UCSD-AML1 (cell line): Measurements from ENCODE around the gene GABRG3.

Experiments
- DNase-seq: peaks from one replicate; lab custom pipeline; 2025; ENCODE audit not compliant: unreplicated experiment; lab: John Stamatoyannopoulos, UW

GABRG3 gene

DNA sequence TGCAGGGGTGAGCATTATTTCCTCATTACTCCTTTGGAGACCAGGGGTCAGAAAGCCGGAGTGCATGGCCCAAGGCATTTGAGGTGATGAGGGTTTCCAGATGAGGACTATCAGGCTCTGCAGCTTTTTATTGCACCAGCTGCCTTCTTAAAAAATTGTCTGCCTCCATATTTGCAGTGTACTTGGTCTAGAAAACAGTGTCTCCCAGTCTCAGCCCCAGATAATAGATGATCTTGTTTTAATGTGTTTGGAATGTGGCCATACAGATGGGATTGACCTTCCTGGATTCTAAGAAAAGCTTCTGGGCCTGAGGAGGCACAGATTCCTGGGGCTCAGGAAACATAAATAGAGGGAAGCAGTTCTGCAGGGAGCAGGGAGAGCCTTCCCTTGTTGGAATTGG, 123.3 kb downstream of the GABRG3 start:
- no peak for DNase-seq

DNA sequence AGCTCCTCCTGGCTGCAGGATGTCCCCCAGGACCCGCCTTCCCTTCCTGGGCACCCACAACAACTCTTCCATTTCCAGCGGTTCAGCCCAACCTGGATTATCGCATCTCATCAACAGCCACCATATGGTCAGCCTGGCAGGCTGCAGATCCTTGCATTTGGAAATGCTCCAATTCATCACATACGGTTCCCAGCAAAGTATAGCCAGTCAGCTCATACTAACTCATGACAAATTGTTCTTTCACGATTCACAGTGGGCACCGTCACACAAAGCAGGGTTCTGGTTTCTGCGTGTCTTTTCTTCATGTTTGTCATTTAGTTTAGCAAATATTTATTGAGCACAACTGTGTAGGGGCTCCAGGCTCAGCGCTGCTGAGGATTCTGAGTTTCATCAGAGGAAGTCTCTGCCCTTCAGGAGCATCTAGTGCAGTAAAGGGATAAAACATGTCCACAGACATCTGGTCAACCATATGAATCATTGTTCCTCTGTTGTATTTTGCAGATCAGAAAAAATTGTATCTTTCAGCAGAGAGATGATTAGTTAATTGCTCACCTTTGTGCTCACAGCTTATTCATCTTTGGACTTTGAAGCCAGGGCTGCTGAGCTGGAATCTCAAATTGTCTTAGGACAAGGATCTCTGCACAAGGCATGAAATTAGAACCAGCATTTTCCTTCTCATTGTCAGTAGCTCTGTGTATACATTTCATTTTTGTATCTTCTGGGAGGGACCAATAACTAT, 125.1 kb downstream of the GABRG3 start:
- no peak for DNase-seq

DNA sequence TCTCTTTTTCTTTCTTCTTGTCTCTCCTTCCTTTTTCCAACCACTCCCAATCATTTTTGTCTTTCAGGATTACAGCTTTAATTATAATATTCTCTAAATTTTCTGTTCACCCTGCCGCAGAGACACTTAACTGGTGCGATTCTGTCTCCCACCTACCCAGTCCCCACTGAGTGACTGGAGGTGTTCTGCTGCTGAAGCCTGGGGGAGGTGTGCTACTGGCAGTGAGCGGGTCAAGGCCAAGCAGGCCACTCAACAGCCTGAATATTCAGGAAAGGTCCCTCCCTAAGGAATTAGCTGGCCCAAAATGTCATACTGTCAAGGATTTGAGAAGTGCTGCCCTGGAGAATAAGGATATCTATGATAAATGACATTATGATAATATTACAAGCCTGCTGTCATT, 126.5 kb downstream of the GABRG3 start:
- DNase-seq: no peak

DNA sequence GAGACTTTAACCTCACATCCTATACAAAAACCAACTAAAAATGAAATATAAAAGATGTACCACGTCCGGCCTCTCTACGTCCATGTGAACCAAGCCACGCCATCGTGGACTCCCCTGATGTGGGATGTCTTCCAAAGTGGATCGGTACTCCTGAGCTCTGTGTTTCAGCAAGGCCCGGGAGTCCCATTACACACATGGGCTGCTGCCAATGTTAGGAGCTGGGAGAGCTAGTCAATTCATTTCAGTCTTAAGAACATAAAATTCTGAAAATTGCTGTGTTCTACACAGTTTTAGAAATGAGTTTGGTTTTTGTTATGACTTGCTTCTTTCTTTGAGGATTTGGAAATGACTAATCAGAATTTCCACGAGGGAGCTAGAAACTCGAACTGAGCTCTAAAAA, 131.0 kb downstream of the GABRG3 start:
- no peak for DNase-seq

DNA sequence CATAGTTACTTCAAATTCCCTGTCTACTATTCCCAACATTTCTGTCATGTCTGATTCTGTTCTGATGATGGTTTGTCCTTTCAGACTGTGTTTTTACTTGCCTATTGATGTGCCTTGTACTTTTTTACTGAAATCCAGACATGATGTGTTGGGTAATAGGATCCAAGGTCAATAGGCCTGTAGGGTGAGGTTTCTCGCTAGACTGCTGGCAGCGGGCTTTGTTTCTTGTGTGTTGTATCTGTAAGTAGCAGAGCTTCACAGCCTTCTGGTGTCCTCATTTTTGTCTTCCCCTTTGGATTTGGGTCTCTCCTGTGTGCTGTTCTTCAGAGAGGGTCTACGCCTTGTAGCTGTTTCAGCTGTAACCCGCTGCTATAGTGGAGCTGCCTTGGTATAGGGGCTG, 140.3 kb downstream of the GABRG3 start:
- DNase-seq: no peak

DNA sequence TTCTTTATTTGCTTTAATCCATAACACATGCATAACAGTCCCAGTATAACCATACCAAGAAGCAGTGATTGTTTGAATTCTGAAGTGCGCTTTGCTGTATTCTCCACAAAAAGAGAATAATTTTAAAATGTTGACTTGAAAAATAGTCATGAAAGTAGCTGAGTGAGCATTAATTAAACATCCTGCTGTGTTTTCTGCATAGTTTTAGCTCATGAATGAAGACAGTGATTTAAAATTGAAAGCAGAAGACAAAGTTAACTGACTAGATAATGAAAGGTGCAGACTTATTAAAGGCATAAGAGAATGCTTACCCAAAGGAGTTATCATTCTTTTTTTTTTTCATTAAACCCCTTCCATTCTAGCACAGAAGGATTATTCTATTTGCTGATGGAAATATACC, 143.5 kb downstream of the GABRG3 start:
- DNase-seq: no peak

DNA sequence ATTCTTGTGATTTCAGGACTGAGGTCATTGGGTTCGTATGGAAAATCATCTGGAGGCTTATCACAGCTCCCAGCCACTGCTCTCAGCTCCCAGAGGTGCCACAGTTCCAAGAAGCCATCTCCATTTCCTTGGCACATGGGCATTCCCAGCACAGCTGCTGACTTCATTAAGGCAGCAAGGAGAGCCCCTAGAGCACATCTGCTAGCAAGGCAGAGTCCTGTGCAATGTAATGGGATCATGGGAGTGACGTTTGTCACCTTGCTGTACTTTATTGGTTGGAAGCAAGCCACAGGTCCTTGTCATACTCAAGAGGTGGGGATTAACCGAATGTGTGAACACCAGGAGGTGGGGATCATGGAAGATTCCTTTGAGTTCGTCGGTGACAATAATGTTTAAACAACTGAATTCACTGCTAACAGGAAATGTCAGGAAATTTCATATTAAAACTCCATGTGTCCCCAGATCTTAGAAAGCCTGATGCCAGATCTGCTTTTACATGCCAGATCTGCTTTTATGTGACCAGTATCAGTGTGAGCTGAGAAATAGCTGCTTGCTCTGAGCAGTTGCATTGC, 148.8 kb downstream of the GABRG3 start:
- no peak for DNase-seq

DNA sequence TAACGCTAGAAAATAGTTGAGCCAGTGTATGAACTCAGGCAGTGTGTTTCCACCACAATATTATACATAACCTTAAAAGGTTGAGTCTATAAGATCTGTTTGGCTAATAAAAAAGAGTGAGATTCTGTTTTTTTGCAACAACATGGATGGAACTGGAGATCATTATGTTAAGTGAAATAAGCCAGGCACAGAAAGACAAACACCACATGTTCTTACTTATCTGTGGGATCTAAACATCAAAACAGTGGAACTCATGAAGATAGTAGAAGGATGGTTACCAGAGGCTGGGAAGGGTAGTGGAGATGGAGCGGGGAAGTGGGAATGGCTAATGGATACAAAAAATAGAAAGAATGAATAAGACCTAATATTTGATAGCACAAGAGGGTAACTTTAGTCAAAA, 150.7 kb downstream of the GABRG3 start:
- DNase-seq: no peak

DNA sequence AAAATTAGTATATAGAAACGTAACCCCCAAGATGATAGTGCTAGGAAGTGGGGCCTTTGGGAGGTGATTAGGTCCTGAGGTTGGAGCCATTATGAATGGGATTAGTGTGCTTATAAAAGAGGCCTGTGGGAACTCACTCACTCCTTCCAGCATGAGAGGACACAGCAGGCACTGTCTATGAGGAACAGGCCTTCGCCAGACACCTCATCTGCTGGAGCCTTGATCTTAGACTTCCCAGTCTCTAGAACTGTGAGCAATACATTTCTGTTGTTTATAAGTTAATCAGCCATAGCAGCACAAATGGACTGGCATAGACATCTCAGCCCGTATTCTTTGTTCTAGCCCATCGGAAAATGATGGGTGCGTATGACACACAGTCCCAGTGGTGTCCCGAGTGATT, 152.3 kb downstream of the GABRG3 start:
- no peak for DNase-seq

DNA sequence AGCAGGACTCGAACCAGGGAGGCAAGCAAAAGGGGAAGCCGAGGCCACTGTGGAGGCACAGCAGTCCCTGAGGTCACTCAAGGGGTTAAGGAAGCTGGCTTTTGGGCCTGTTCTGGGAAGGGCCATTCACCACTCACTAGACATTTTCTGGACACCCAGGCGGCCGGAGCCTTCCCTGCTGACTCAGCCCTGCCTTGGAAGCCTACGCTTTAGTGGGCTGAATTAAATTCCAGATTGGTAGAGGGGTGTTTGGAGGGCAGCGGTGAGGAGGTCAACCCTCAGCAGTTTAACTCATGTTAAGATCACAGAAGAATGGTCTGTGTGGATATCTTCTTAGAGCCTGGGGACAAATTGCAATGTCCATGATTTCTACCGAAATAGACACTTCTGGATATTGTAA, 152.8 kb downstream of the GABRG3 start:
- DNase-seq: no peak

DNA sequence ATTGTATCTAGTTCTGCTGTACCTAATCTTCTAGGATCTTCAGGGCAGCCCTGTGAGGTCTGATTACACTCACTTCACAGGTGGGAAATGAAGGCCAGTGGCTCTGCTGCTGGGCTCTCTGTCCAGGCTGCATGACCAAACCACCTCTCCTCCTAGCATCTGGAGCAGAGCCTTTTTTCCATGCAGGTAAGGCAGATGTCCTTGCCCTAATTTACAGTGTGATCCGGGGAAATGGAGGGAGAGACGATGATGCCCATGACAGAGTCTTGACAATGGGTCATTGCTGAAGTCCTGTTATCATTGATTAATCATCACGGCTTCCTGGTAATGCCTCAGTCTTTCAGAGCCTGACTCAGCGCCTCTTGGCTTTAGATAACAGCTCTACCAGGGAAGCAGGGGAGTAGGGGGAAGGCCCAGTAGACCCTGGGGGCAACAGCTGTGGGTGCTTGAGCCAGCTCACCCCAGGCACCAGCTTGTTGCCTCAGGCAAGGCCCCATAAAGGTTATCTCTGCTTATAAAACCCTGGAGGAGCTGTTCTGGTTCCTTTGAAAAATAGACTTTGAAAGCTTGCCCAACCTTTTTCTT, 153.4 kb downstream of the GABRG3 start:
- DNase-seq: no peak

DNA sequence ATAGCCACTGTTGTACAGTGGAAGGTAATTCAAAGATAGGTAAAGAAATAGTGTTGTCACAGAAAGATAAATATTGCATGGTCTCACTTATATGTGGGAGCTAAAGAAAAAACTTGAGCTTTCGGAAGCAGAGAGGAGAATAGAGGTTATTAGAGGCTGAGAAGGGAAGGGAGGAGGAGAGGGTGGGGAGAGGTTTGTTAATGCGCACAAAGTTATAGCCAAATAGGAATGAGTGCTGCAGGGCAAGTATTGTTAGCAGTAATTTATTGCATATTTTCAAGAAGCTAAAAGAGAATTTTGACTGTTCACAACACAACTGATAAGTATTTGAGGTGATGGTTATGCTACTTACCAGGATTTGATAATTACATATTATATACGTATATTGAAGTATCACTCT, 154.2 kb downstream of the GABRG3 start:
- DNase-seq: no peak

DNA sequence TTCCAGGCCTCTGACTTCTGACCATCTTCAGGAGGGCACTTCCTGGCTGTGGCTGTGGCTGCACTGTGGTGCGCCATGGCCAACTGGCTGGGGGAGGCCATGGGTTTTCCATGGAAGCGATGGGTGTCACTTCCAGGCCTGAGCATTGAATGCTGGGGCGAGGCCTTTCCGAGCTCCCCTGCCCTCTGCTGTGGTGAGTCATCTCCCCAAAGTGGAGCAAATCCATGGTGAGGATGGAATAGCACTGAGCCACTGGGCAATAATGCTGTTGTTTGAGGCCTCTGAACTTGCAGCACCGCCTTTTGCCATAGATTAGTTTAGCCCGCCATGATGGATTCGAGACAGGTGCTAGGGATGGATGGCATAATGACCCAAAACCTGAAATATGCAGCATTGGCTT, 155.5 kb downstream of the GABRG3 start:
- no peak for DNase-seq

DNA sequence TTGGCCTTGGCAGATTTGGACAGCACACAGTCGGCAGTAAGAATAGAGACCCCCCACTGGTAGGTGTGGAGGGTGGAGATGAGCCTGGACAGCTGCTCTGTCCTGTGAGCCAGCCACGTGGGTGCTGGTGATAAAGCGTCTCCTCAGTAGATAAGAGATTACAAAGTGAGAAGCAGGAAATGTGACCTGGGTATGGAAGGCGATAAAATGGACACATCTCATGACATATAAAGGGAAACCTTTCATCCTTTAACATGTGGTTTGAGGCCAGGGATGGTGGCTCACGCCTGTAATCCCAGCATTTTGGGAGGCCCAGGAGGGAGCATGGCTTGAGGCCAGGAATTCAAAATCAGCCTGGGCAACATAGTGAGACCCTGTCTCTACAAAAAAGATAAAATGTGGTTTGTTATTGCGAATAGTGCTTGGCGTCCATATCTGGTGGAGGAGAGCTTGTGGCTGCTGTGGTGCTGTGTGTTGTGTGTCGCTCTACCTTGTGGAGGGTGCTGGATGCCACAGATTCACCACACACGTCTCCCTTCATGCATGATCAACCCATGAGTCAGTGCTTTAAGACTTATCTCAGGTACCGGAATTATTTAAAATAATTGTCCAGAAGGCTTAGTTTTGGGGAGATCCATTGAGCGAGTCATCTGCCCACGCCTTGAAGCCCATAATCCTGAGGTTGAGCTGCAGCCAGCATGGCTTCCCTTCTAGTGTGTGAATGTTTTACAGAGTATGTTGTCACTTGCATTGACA, 157.0 kb downstream of the GABRG3 start:
- no peak for DNase-seq

DNA sequence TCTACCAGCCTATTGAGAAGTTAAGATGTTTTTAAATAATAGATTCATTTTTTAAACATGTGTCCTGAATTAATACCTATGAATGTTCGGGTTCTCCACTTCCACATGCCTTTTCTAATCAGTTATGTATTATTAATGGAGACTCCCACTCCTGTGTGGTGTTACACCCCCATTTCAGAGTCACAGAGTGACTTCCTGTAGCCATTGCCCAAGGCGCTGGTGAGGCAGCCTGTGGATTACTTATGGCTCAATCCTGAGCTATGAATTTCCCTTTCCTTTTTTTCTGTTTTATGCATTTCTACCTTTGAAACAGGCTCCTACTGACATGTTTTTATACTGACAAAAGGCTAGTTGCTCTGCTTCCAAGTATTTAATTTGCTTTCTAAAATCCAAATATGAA, 162.3 kb downstream of the GABRG3 start:
- no peak for DNase-seq

DNA sequence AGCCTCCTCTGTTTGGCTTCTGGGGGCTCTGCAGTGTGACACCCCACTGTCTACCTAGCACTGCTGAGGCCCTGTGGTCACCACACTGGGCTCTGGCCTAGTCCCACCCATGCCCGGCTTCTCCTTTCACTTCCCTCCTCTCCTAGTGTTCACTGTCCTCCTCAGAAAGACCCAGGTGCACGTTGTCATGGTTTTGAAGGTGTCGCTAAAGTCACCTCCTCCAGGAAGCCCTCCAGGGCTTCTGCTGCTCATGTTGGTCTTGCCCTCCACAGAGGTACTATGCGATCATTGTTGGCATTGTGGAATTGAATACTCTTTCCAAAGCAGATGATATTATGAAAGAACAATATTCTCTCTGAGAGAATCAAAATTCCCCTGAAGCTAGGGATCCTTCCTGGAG, 163.5 kb downstream of the GABRG3 start:
- no peak for DNase-seq

DNA sequence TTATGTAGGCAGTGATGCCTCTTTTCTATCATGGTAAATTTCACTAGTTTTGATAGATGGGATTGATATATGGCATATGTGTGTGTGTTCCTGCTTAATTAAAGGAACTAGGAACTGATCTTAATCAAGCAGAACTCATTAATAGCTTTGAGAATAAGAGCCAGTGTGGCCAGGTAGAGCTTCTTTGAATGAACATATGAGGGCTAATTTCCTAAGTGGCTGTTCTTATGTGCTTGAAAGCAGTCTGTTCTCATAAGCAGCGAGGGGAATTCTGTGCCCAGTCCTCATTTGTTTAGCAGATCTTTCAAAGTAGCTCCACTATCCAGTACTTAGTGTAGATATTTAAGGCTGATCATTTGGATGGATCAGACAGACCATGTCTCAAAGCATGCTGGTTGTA, 164.2 kb downstream of the GABRG3 start:
- no peak for DNase-seq

DNA sequence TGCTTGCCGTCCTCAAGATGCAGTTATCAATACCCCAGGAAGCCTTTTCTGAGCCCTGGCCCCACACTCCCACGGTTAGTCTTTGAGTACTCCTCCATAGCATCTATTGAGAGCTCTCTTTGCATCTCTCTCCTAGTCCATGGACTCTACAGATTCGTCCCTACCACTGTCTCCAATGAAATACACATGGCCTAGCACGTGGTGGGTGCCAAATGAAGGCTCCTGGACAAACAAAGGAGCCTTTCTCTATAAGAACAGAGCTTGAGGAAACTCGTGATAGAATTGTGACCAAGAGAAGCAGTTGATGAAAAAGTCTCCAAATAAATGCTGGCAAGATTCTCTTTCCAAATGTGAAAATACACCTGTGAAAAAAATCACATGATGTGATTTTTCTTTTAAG, 166.1 kb downstream of the GABRG3 start:
- DNase-seq: no peak

DNA sequence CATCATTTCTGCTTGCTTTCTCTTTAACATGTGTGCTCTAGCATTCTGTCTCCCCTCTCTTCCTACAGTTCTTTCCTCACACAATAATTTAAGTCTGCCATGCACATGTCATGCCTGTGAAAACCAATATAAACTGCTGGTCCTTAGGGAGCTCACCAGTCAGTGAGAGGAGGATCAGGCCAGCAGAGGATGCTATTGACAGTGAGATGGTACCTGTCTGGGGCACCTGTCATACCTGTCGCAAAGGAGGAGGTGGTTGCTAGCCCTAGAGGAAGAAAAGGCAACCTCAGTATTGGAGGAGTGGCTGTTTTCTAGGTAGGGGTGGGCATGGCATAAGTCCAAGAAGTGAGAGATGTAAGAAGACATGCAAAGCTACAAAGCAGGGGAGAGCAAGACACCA, 194.6 kb downstream of the GABRG3 start:
- no peak for DNase-seq

DNA sequence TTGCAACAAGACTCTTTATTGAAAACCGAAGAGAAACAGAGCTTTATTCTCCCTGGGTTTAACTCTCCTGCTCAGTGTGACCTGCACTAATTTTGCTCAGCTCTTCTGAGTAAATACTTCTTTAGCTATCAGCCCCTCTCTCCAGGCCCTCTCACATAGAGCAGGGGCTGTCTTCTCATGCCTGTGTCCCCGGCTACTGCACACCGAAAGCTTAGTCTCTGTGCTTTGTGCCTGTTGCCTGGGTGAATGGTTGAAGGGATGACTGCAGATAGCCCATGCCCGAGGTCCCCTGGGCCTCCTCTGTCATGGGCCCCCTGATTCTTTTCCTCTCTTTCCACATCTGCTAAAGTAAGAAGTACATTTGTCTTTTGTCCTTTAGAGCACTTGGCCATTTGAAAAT, 195.9 kb downstream of the GABRG3 start:
- no peak for DNase-seq

DNA sequence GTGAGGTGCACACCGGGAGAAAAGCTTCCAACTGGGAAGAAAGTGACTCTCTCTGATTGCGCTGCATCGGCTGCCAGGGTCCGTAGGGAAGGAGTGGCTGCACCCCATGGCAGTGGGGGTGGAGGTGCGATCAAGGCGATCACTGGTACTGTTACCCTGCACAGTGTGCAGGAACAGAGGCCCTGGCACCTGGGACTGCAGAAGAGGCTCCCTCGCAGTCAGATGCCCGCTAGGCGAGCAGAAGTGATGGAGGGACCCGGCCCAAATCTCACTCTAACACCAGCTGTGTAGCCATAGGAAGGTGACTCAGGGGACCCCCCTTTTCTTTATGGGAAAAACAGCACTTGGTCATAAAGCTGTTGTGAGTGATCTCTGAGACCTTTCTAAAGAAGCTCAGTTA, 196.8 kb downstream of the GABRG3 start:
- no peak for DNase-seq

DNA sequence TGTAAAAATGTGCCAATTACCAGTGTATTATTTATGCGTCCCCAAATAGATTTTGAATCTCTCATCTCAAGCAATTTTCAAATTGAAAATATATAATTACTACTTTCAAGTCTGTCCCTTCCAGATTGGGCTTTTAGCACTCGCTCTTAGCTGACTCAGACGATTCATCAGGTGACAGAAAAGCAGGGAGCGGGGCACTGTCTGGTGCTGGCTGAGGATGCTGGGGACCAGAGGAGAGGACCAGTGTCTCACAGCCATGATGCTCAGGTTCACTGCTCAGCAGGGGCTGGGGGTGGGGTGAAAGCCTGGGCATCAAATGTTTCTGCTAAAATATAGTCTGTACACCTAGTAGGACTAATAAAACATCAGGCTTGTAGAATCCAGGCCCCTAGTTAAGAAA, 199.9 kb downstream of the GABRG3 start:
- DNase-seq: no peak
